ENCODE measurements around the gene PLCL2. TPM values are rescaled to one million over a fixed set of nuclear protein-coding genes. Genes with fewer than 3 reads are reported as not detected.

The PLCL2 gene
- total RNA-seq, 1 donor from 2014 or later: 14.9 TPM

DNA sequence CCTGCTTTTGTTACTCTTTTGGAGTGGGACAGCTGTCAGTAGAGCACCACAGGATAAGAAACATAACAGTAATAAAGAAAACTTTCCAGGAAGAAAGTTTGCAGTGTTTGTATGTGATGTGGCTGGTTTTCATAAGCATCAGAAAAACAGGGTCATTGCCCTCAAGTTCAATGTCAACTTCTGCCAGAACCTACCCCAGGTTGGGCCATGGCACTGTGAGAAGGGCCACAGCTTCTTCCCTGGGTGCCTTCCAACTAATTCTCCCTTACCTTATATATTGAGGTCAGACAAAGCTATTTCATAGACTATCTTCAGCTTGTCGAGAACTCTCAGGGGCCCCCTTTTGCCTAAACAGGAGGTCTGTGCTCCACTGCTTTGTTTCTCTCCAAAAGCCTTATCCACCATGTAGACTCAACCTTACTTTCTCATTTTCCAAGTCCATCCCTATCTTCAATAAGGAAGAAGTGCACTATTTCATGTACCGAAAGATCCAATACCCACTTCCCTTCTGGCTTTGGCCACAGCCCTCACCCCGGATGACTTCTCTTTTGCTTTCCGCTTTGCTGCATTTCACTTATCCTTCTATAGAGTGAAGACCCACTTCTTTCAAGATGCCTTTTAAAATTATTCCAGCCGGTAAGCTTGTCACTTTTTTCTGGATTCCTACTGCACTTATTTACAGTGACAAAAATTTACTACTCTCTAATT lies 38.2 kb upstream of the PLCL2 start:
- DNase-seq (ENCODE audit: low spot score): no peak
- peaks cover 5% of the 10 kb centered on the region for H3K27me3 Mint-ChIP-seq (ENCODE audit: insufficient read depth)
- no peak overlapping the region for H3K4me3 Mint-ChIP-seq
- intact Hi-C loops (cut with micrococcal nuclease): loop anchor here (10.0 kb wide), 2 partner anchors 472 to 582 kb away; partner anchors contain the start of genes DPH3 and OXNAD1
- H3K4me1 Mint-ChIP-seq (ENCODE audit: low read depth): peaks cover 59% of the 10 kb centered on the region
- H3K27ac Mint-ChIP-seq: no peak overlapping the region
- peaks cover 3% of the 10 kb centered on the region for H3K36me3 Mint-ChIP-seq (ENCODE audit: low read depth)
- H3K9me3 Mint-ChIP-seq: no peaks in the 10 kb centered on the region

GRCh38 chr3:16848007-16848406 lies 36.7 kb upstream of the PLCL2 start:
- Mint-ChIP-seq H3K4me3 (no peak overlapping the region), H3K4me1 (ENCODE audit: low read depth) (peaks cover 44% of the 10 kb centered on the region), H3K9me3 (no peaks in the 10 kb centered on the region), H3K27ac (no peak overlapping the region), H3K27me3 (ENCODE audit: insufficient read depth) (peaks cover 5% of the 10 kb centered on the region), H3K36me3 (ENCODE audit: low read depth) (peaks cover 3% of the 10 kb centered on the region)
- intact Hi-C loops (cut with micrococcal nuclease): loop anchor here (2.0 to 10.0 kb wide), 3 partner anchors 303 to 583 kb away; partner anchors contain the start of genes DPH3 and OXNAD1
- DNase-seq (ENCODE audit: low spot score): no peak

GRCh38 chr3:16849229-16849628 lies 35.5 kb upstream of the PLCL2 start:
- peaks cover 5% of the 10 kb centered on the region for H3K27me3 Mint-ChIP-seq (ENCODE audit: insufficient read depth)

GRCh38 chr3:16849795-16850194 lies 35.0 kb upstream of the PLCL2 start:
- no peak for DNase-seq (ENCODE audit: low spot score)
- peaks cover 3% of the 10 kb centered on the region for H3K36me3 Mint-ChIP-seq (ENCODE audit: low read depth)
- intact Hi-C loops (cut with micrococcal nuclease): loop anchor here (2.0 to 10.0 kb wide), 3 partner anchors 301 to 585 kb away; partner anchors contain the start of genes DPH3 and OXNAD1

More at GRCh38 chr3:16849229-16849628, 35.5 kb upstream of the PLCL2 start:
- DNase-seq (ENCODE audit: low spot score): peak; percentile 57
- Mint-ChIP-seq H3K4me1 (ENCODE audit: low read depth) (peaks cover 32% of the 10 kb centered on the region), H3K9me3 (no peaks in the 10 kb centered on the region), H3K4me3 (peak overlapping the region; percentile 48), H3K27ac (peak overlapping the region; percentile 56), H3K36me3 (ENCODE audit: low read depth) (peaks cover 3% of the 10 kb centered on the region)
- intact Hi-C loops (cut with micrococcal nuclease): loop anchor here (2.0 to 10.0 kb wide), 3 partner anchors 302 to 584 kb away; partner anchors contain the start of genes DPH3 and OXNAD1

GRCh38 chr3:16855497-16855896 lies 29.3 kb upstream of the PLCL2 start:
- Mint-ChIP-seq H3K27ac (no peak overlapping the region), H3K27me3 (ENCODE audit: insufficient read depth) (peaks cover 13% of the 10 kb centered on the region), H3K9me3 (no peaks in the 10 kb centered on the region), H3K36me3 (ENCODE audit: low read depth) (no peaks in the 10 kb centered on the region), H3K4me1 (ENCODE audit: low read depth) (peaks cover under 1% of the 10 kb centered on the region), H3K4me3 (no peak overlapping the region)
- intact Hi-C loops (cut with micrococcal nuclease): no loop called here
- no peak for DNase-seq (ENCODE audit: low spot score)

More at GRCh38 chr3:16849795-16850194, 35.0 kb upstream of the PLCL2 start:
- peak overlapping the region; percentile 48 for H3K4me3 Mint-ChIP-seq
- peaks cover 32% of the 10 kb centered on the region for H3K4me1 Mint-ChIP-seq (ENCODE audit: low read depth)
- peak overlapping the region; percentile 56 for H3K27ac Mint-ChIP-seq
- no peaks in the 10 kb centered on the region for H3K9me3 Mint-ChIP-seq
- H3K27me3 Mint-ChIP-seq (ENCODE audit: insufficient read depth): peaks cover 5% of the 10 kb centered on the region

DNA sequence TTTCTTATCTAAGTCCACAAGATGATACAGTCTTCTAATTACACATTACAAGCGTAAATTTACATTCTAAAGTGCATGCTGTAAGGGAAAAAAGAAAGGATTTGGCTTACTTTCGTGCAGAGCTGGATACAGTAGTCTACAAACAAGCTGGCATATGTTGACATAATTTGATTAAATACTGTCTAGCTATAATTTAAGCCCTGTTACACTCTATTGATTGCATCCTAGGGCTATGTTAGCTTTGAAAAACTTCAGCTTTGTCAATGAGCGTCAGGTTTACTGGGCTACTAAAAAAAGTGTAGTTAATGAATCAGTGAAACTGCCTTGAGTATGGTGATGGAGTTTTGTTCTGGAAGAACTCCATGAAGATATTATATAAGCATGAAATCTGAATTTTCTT lies 24.5 kb upstream of the PLCL2 start:
- intact Hi-C loops (cut with micrococcal nuclease): no loop called here
- Mint-ChIP-seq H3K36me3 (ENCODE audit: low read depth) (no peaks in the 10 kb centered on the region), H3K4me3 (no peak overlapping the region), H3K27me3 (ENCODE audit: insufficient read depth) (peaks cover 25% of the 10 kb centered on the region), H3K27ac (no peak overlapping the region), H3K9me3 (peaks cover 4% of the 10 kb centered on the region), H3K4me1 (ENCODE audit: low read depth) (no peaks in the 10 kb centered on the region)
- no peak for DNase-seq (ENCODE audit: low spot score)

DNA sequence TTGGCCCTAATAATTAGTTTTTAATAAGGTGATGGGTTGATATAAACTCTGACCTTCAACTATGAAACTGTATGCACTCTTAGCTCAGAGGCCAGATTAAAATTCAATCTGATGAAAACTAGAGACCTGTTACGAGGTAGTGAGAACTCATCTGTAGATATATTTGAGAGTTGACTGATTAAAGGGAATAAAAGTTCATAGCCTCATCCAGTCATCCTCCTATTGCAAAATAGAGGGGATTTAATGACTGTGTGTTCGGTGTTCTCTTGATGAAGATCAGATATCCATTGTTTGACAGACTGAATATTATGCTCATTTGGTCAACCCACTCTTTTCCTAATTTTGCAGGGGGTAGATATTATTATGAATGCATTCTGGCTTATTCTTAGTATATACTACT lies 23.3 kb upstream of the PLCL2 start:
- H3K27ac Mint-ChIP-seq: no peak overlapping the region
- H3K4me3 Mint-ChIP-seq: no peak overlapping the region
- no peaks in the 10 kb centered on the region for H3K36me3 Mint-ChIP-seq (ENCODE audit: low read depth)
- H3K27me3 Mint-ChIP-seq (ENCODE audit: insufficient read depth): peaks cover 25% of the 10 kb centered on the region
- DNase-seq (ENCODE audit: low spot score): no peak
- H3K4me1 Mint-ChIP-seq (ENCODE audit: low read depth): peaks cover 2% of the 10 kb centered on the region
- intact Hi-C loops (cut with micrococcal nuclease): no loop called here
- H3K9me3 Mint-ChIP-seq: peaks cover 4% of the 10 kb centered on the region

GRCh38 chr3:16864610-16865313 lies 20.0 kb upstream of the PLCL2 start:
- H3K4me1 Mint-ChIP-seq (ENCODE audit: low read depth): peaks cover 11% of the 10 kb centered on the region
- H3K27ac Mint-ChIP-seq: no peak overlapping the region
- intact Hi-C loops (cut with micrococcal nuclease): no loop called here
- no peak overlapping the region for H3K4me3 Mint-ChIP-seq
- DNase-seq (ENCODE audit: low spot score): no peak
- peaks cover 4% of the 10 kb centered on the region for H3K9me3 Mint-ChIP-seq
- H3K27me3 Mint-ChIP-seq (ENCODE audit: insufficient read depth): peaks cover 34% of the 10 kb centered on the region
- H3K36me3 Mint-ChIP-seq (ENCODE audit: low read depth): no peaks in the 10 kb centered on the region

- Mint-ChIP-seq H3K36me3 (ENCODE audit: low read depth) (no peaks in the 10 kb centered on the region), H3K27ac (no peak overlapping the region), H3K4me1 (ENCODE audit: low read depth) (peaks cover 11% of the 10 kb centered on the region), H3K9me3 (peaks cover 4% of the 10 kb centered on the region), H3K27me3 (ENCODE audit: insufficient read depth) (peaks cover 37% of the 10 kb centered on the region), H3K4me3 (no peak overlapping the region)
- no peak for DNase-seq (ENCODE audit: low spot score)
- intact Hi-C loops (cut with micrococcal nuclease): no loop called here
Measured at GRCh38 chr3:16865335-16865734, 19.4 kb upstream of the PLCL2 start.

DNA sequence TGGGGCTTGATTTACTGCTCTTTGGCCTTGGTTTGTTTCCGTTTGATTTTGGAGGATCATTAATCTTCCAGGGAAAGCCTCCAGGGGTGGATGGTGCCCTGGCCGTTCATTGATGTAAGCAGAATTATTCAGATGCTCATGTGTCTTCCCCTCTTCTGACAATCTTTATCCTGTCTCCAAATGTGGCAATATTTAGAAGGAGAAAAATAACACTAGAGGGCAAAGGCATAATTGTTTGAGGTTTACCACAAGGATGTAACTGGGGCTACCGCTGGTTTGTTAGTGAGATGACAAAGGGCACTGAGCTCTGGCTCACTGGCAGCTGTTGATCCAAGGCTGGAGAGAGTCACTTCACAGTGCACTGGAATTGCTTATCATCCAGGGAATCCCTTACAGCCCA lies 18.2 kb upstream of the PLCL2 start:
- H3K36me3 Mint-ChIP-seq (ENCODE audit: low read depth): no peaks in the 10 kb centered on the region
- intact Hi-C loops (cut with micrococcal nuclease): no loop called here
- H3K27ac Mint-ChIP-seq: no peak overlapping the region
- no peak for DNase-seq (ENCODE audit: low spot score)
- H3K27me3 Mint-ChIP-seq (ENCODE audit: insufficient read depth): peaks cover 34% of the 10 kb centered on the region
- H3K4me3 Mint-ChIP-seq: no peak overlapping the region
- H3K4me1 Mint-ChIP-seq (ENCODE audit: low read depth): peaks cover 11% of the 10 kb centered on the region
- peaks cover 3% of the 10 kb centered on the region for H3K9me3 Mint-ChIP-seq

DNA sequence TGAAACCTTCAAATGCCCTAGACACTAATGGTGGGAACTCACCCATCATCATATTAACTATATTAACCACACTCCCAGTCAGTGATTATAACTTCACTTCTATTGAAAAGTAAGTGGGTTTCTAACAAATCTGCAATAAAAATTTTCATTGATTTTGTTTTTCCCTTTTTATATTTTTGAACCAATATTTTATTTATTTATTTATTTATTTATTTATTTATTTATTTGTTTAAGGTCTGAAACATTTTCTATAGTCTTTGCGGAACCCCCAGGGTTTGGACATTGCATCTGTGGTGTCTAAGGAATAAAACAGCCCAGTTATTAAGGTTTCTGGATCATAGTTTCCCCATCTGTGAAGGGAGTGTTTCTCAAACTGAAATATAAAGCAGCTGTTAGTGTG lies 16.2 kb upstream of the PLCL2 start:
- H3K9me3 Mint-ChIP-seq: no peaks in the 10 kb centered on the region
- no peak for DNase-seq (ENCODE audit: low spot score)
- intact Hi-C loops (cut with micrococcal nuclease): no loop called here

DNA sequence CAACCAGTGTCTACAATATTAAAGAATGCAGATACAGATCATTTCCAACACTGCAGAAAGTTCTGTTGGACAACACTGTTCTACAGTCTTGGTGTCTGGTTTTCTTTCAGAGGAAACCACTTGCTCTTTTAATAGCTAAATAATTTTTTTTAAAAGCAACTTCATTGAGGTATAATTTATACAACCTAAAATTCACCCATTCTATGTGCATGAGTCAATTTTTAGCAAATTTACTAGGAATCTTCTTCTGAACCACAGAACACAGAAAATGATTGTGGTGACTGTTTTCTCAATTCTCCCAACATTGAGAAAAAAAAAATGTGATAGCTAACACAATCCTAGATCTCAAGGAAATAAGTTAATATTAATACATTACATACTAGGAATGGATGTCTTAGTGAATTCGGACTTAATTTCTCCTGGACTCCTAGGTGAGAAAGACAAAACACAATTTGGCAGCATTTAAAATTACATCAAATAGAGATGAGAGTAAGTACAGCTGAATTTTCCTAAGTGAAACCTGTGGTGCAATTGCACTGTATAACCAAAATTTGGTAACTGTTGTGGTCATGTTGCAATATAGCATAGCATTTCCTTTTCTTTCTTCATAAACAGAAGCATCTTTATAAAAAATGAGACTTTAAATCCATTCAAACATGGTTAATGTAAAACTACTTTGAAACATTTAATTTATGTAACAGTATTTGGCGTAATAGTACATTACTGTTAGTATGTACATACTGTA lies 15.3 kb upstream of the PLCL2 start:
- Mint-ChIP-seq H3K9me3 (no peaks in the 10 kb centered on the region), H3K4me1 (ENCODE audit: low read depth) (peaks cover 11% of the 10 kb centered on the region), H3K36me3 (ENCODE audit: low read depth) (no peaks in the 10 kb centered on the region), H3K27me3 (ENCODE audit: insufficient read depth) (peaks cover 44% of the 10 kb centered on the region), H3K27ac (no peak overlapping the region), H3K4me3 (no peak overlapping the region)
- no peak for DNase-seq (ENCODE audit: low spot score)
- intact Hi-C loops (cut with micrococcal nuclease): no loop called here

More for the DNA sequence above, 16.2 kb upstream of the PLCL2 start:
- H3K4me3 Mint-ChIP-seq: no peak overlapping the region
- peaks cover 11% of the 10 kb centered on the region for H3K4me1 Mint-ChIP-seq (ENCODE audit: low read depth)
- H3K27ac Mint-ChIP-seq: no peak overlapping the region
- no peaks in the 10 kb centered on the region for H3K36me3 Mint-ChIP-seq (ENCODE audit: low read depth)
- H3K27me3 Mint-ChIP-seq (ENCODE audit: insufficient read depth): peaks cover 41% of the 10 kb centered on the region

Data from activated T-helper 1 cell treated with anti-CD3 and anti-CD28 coated beads, Interleukin-12 subunit alpha, Interleukin-12 subunit beta, Interleukin-2, Interleukin-4 antibody, amounts not matched to agents 30 ng/mL and 10 ng/mL and 1 ng/mL, durations not matched to agents 14 hours and 24 hours and 36 hours (primary cell).